HEK293T (cell line): ENCODE data around the gene DUSP14.

Experiments used
- CTCF ChIA-PET: fragments of 350-600 bp; formaldehyde crosslinking; extraction: SDS; loops from one replicate; lab custom pipeline; 2021; ENCODE audit warnings: antibody characterized with exemption, inconsistent platforms; lab: Yijun Ruan, JAX
- POLR2A ChIA-PET: fragments of 350-600 bp; formaldehyde crosslinking; extraction: SDS; loops from one replicate; lab custom pipeline; 2020; ENCODE audit warnings: antibody characterized with exemption, inconsistent platforms; lab: Yijun Ruan, JAX
- DNase-seq: peaks from one replicate; pipeline ENCODE4 v3.0.0; 2012; ENCODE audit warnings: mixed read lengths; ENCODE audit errors: extremely low spot score
- ARNT ChIP-seq: fragments of 450-650 bp; IDR thresholded peaks from 2 replicates; pipeline ENCODE4 v1.6.1; 2017; ENCODE audit warnings: mild to moderate bottlenecking
- BHLHE40 ChIP-seq: fragments of 450-650 bp; IDR thresholded peaks from 2 replicates; pipeline ENCODE4 v1.6.1; 2016; ENCODE audit warnings: mild to moderate bottlenecking, moderate library complexity, borderline replicate concordance
- CTBP1 ChIP-seq: fragments of 450-650 bp; IDR thresholded peaks from 2 replicates; pipeline ENCODE4 v1.6.1; 2016; ENCODE audit warnings: borderline replicate concordance
- ELF4 ChIP-seq: fragments of 450-650 bp; IDR thresholded peaks from 2 replicates; pipeline ENCODE4 v1.6.1; 2017; ENCODE audit warnings: antibody characterized with exemption
- FOXA1 ChIP-seq: fragments of 450-650 bp; IDR thresholded peaks from 2 replicates; pipeline ENCODE4 v1.6.1; 2016; ENCODE audit warnings: mild to moderate bottlenecking
- FOXK2 ChIP-seq: fragments of 450-650 bp; IDR thresholded peaks from 2 replicates; pipeline ENCODE4 v1.6.1; 2016; ENCODE audit warnings: mild to moderate bottlenecking
- FOXM1 ChIP-seq: fragments of 450-650 bp; IDR thresholded peaks from 2 replicates; pipeline ENCODE4 v1.6.1; 2017; ENCODE audit warnings: mild to moderate bottlenecking, borderline replicate concordance
- HDGF ChIP-seq: fragments of 450-650 bp; IDR thresholded peaks from 2 replicates; pipeline ENCODE4 v1.6.1; 2017; ENCODE audit warnings: antibody characterized with exemption, borderline replicate concordance
- L3MBTL2 ChIP-seq: fragments of 450-650 bp; conservative IDR thresholded peaks from 2 replicates; pipeline ENCODE4 v1.6.1; 2016; ENCODE audit warnings: mild to moderate bottlenecking
- LEF1 ChIP-seq: fragments of 450-650 bp; IDR thresholded peaks from 2 replicates; pipeline ENCODE4 v1.6.1; 2017; ENCODE audit warnings: mild to moderate bottlenecking, borderline replicate concordance
- NFRKB ChIP-seq: fragments of 450-650 bp; IDR thresholded peaks from 2 replicates; pipeline ENCODE4 v1.6.1; 2016; ENCODE audit warnings: mild to moderate bottlenecking, moderate library complexity
- SP1 ChIP-seq: fragments of 450-650 bp; IDR thresholded peaks from 2 replicates; pipeline ENCODE4 v1.6.1; 2017
- SUZ12 ChIP-seq: fragments of 450-650 bp; IDR thresholded peaks from 2 replicates; pipeline ENCODE4 v1.6.1; 2016; ENCODE audit warnings: mild to moderate bottlenecking
- TARDBP ChIP-seq: fragments of 450-650 bp; IDR thresholded peaks from 2 replicates; pipeline ENCODE4 v1.6.1; 2016
- ZNF384 ChIP-seq: fragments of 450-650 bp; IDR thresholded peaks from 2 replicates; pipeline ENCODE4 v1.6.1; 2016
- TF ChIP-seq, protein P1 (sequence below): fragments of 450-650 bp; IDR thresholded peaks from 2 replicates; pipeline ENCODE4 v1.6.1; 2016

Gene DUSP14

DNA sequence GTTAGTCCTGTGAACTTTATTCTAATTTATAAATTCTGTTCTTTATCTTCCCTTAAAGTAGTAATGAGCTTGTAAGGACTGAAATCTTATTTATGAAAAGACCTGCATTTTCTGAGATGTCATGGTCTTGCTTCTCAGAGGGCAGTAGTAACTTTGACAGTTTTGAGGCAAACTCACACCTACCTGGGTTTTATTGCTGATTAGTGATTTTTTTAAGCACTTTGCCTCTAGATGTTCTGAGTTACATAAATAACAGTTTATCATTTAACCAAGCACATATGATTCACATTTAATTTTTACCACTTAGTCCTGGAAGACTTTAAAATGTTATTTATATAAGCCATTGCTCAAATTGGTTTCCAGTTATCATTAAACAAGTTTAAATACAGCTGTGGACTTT, 10.7 kb downstream of the DUSP14 start:
- POLR2A ChIA-PET: interaction anchor here (1.6 kb wide), 1 partner anchor 9 kb away, joined by 5 read pairs; no protein-coding TSS in a partner anchor
- TF ChIP-seq, protein P1, sequence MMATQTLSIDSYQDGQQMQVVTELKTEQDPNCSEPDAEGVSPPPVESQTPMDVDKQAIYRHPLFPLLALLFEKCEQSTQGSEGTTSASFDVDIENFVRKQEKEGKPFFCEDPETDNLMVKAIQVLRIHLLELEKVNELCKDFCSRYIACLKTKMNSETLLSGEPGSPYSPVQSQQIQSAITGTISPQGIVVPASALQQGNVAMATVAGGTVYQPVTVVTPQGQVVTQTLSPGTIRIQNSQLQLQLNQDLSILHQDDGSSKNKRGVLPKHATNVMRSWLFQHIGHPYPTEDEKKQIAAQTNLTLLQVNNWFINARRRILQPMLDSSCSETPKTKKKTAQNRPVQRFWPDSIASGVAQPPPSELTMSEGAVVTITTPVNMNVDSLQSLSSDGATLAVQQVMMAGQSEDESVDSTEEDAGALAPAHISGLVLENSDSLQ: no peak
- TF ChIP-seq FOXM1: no peak
- no peak for DNase-seq
- CTCF ChIA-PET: interaction anchor here (0.7 kb wide), 1 partner anchor 441 kb away, joined by 4 read pairs; no protein-coding TSS in a partner anchor

DNA sequence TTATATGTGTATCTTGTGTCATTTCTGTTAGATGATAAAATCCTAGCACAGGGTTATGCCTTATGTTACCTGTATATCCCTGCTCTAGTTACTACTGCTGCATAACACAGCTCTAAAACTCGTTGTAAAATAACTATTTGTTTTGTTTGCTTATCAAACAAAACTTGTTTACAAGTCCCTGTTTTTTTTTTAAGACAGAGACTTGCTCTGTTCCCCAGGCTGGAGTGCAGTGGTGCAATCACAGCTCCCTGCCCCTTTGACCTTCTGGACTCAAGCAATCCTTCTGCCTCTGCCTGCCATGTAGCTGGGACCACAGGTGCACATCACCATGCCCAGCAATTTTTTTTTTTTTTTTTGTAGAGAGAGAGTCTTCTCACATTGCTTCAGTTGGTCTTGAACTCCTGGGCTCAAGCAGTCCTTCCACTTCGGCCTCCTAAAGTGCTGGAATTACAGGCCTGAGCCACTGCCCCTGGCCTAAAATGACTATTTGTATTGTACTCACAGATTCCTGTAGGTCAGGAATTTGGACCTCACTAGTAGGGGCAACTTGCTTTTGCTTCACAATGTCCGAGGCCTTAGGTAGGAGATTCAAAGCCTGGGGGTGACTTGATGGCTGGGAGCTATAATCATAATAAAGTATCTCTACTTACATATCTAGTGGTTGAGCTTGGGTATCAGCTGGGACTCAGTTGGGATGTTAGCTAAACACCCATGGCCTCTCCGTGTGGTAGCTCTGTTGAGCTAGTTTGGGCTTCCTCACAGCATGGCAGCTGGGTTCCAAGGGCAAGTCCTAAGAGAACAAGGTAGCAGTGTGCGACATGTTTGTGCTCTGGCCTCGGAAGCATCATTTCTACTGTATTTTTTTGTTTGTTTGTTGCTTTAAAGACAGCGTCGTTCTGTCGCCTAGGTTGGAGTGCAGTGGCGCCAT, 12.6 kb downstream of the DUSP14 start:
- no peak for DNase-seq
- POLR2A ChIA-PET: no interaction called here
- CTCF ChIA-PET: interaction anchor here (0.7 kb wide), 1 partner anchor 107 kb away, joined by 3 read pairs; the partner anchor contains the start of gene SYNRG
- no peak for TF ChIP-seq LEF1
- TF ChIP-seq BHLHE40: no peak
- TF ChIP-seq FOXK2: no peak
- TF ChIP-seq SUZ12: no peak
- TF ChIP-seq FOXM1: no peak
- no peak for TF ChIP-seq CTBP1
- TF ChIP-seq NFRKB: no peak
- no peak for TF ChIP-seq ELF4
- TF ChIP-seq TARDBP: no peak
- no peak for TF ChIP-seq ARNT
- TF ChIP-seq, protein P1: no peak
- TF ChIP-seq SP1: no peak
- TF ChIP-seq FOXA1: no peak
- no peak for TF ChIP-seq HDGF
- TF ChIP-seq L3MBTL2: no peak

GRCh38 chr17:37503148-37503547, 13.5 kb downstream of the DUSP14 start:
- no peak for TF ChIP-seq SP1
- TF ChIP-seq NFRKB: no peak
- TF ChIP-seq, protein P1: no peak
- TF ChIP-seq FOXK2: no peak
- TF ChIP-seq ELF4: no peak
- TF ChIP-seq FOXM1: no peak
- ChIA-PET CTCF (interaction anchor here (0.7 kb wide), 1 partner anchor 106 kb away, joined by 3 read pairs; the partner anchor contains the start of gene SYNRG), POLR2A (no interaction called here)
- DNase-seq: no peak

DNA sequence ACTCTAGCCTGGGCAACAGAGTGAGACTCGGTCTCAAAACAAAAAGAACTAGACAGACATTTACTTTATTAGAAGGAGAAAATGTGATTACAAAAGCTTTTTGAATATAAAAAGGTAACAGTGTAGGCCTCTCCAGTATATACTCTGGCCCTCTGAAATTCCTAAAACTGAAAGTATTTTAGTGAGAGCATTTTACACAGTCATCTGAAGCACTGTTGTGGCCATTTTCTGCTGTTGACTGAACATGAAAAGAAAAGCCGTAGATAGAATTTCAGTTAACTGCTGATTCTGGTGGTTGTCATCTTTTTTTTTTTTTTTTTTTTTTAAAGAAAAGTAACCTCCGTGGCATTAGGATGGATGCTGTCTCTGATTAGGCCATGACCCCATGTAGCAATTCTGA, 15.6 kb downstream of the DUSP14 start:
- no peak for DNase-seq
- ChIA-PET CTCF (no interaction called here), POLR2A (no interaction called here)
- no peak for TF ChIP-seq FOXA1
- TF ChIP-seq SUZ12: no peak
- TF ChIP-seq SP1: no peak
- no peak for TF ChIP-seq FOXK2
- TF ChIP-seq LEF1: no peak
- no peak for TF ChIP-seq BHLHE40
- no peak for TF ChIP-seq FOXM1
- no peak for TF ChIP-seq ARNT
- no peak for TF ChIP-seq ELF4
- no peak for TF ChIP-seq NFRKB
- TF ChIP-seq TARDBP: no peak
- TF ChIP-seq L3MBTL2: no peak
- TF ChIP-seq CTBP1: no peak

DNA sequence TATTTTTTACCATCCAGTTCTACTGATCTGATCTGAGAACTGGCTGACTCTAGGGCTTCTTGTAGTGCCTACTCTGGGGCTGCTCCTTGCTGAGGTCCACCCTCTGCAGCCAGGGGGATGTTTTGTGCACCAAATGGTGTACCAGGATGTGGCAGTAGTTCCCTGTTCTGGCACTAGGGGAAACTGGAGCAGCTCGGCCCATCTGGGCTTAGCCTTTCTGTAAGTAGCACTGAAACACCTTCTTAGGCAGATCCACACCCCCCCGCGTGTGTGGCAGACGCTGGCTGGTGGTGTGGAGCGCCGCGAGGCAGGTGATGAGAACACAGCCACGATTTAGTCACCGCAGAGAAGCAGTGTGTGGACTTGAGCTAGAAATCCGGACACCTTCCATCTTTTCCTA, 17.0 kb downstream of the DUSP14 start:
- DNase-seq: peak; percentile 52
- CTCF ChIA-PET: no interaction called here
- no peak for TF ChIP-seq CTBP1
- no peak for TF ChIP-seq FOXA1
- TF ChIP-seq LEF1: no peak
- no peak for TF ChIP-seq ARNT
- TF ChIP-seq HDGF: no peak
- no peak for TF ChIP-seq TARDBP
- TF ChIP-seq SP1: no peak
- TF ChIP-seq, protein P1: no peak
- no peak for TF ChIP-seq FOXM1
- no peak for TF ChIP-seq ZNF384
- no peak for TF ChIP-seq BHLHE40
- no peak for TF ChIP-seq SUZ12
- no peak for TF ChIP-seq NFRKB
- no peak for TF ChIP-seq ELF4
- no peak for TF ChIP-seq FOXK2
- no peak for TF ChIP-seq L3MBTL2
- POLR2A ChIA-PET: no interaction called here
